GM18507 (cell line): ENCODE data around the gene ANKS1A.
"Not testable (repeated sequence)": the region's sequence is repeated elsewhere in the genome, so short reads cannot be mapped to it uniquely, and the experiment has no call there.

Experiments
- DNase-seq: peaks from one replicate; pipeline ENCODE4 v3.0.0; 2011; ENCODE audit warnings: low read depth; ENCODE audit not compliant: insufficient read length; ENCODE audit errors: extremely low spot score
- FAIRE-seq: peaks from 2 replicates; lab custom pipeline; 2011; peaks lifted over from hg19 to GRCh38; lab: Jason Lieb, UNC

ANKS1A gene, protein sequence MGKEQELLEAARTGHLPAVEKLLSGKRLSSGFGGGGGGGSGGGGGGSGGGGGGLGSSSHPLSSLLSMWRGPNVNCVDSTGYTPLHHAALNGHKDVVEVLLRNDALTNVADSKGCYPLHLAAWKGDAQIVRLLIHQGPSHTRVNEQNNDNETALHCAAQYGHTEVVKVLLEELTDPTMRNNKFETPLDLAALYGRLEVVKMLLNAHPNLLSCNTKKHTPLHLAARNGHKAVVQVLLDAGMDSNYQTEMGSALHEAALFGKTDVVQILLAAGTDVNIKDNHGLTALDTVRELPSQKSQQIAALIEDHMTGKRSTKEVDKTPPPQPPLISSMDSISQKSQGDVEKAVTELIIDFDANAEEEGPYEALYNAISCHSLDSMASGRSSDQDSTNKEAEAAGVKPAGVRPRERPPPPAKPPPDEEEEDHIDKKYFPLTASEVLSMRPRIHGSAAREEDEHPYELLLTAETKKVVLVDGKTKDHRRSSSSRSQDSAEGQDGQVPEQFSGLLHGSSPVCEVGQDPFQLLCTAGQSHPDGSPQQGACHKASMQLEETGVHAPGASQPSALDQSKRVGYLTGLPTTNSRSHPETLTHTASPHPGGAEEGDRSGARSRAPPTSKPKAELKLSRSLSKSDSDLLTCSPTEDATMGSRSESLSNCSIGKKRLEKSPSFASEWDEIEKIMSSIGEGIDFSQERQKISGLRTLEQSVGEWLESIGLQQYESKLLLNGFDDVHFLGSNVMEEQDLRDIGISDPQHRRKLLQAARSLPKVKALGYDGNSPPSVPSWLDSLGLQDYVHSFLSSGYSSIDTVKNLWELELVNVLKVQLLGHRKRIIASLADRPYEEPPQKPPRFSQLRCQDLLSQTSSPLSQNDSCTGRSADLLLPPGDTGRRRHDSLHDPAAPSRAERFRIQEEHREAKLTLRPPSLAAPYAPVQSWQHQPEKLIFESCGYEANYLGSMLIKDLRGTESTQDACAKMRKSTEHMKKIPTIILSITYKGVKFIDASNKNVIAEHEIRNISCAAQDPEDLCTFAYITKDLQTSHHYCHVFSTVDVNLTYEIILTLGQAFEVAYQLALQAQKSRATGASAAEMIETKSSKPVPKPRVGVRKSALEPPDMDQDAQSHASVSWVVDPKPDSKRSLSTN

DNA sequence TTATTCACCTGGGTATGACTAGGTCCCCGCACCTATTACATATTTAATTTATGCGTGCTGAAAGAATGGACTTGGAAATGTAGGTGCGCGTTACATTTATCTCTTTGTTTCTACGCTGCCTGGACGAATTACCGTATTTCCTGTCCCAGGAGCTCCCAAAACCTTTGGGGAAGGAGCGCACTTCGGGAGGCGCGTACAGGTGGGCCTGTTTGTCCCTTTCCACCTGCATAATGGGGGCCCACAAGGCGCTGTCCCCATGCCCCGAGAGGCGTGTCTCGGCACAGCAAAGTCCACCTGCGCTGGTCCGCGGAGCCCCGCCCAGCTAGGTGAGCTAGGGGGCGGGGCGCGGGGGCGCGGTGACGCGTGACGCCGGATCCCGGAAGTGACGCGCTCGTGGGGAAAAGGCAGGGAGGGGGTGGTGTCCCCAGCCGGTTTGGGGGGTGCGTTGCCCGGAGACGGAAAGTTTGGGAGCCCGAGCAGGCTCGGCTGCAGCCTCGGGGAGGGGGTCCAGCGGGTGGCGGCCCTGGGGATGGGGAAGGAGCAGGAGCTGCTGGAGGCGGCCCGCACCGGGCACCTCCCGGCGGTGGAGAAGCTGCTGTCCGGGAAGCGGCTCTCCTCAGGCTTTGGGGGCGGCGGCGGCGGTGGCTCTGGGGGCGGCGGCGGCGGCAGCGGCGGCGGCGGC lies at the start of gene ANKS1A:
Gene ANKS1A, plus strand, starts transcription at position 382 of the 682 bp plus-strand sequence. Its CDS starts 148 bp downstream, at position 530.
- FAIRE-seq (peak; percentile 47), DNase-seq (peak; percentile 79)

DNA sequence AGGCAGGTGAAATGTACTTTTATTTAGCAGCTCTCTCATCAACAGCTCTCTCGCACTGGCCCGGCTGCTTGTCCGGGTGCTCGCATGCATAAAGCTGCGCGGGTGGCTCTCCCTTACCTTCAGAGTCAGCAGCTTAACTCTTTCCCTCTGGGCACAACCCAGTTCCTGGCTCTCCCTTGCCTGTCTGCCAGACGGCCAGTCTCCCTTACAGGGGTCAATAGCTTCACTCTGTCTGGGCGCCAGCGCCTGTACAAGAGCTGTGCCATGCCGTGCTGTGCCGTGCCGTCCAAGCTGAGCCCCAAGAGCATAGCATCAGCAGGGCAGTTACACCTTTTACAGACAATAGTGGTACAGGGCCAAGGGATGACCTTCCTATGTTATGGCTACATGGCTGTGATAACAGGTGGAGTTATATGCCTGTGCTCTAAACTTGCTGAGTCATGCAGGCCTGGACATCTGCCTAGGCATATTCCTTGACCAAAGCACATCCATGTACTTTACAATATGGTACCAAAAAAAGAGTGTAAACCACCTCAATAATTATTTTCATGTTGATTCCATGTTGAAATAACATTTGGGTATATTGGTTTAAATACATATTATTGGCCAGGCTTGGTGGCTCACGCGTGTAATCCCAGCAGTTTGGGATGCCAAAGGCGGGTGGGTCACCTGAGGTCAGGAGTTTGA lies 49.2 kb upstream of the ANKS1A start:
- DNase-seq (no peak), FAIRE-seq (no peak)

DNA sequence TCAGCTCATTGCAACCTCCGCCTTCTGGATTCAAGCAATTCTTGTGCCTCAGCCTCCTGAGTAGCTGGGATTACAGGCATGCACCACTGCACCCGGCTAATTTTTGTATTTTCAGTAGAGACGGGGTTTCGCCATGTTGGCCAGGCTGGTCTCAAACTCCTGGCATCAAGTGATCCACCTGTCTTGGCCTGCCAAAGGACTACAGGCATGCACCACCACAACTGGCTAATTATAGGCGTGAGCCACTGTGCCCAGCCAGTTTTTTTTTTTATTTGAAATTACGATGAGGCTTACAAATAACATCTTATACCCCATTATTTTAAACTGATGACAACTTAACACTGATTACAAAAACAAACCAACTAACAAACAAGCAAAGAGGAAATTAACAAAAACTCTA lies 40.0 kb upstream of the ANKS1A start:
- FAIRE-seq, DNase-seq: not testable (repeated sequence)

DNA sequence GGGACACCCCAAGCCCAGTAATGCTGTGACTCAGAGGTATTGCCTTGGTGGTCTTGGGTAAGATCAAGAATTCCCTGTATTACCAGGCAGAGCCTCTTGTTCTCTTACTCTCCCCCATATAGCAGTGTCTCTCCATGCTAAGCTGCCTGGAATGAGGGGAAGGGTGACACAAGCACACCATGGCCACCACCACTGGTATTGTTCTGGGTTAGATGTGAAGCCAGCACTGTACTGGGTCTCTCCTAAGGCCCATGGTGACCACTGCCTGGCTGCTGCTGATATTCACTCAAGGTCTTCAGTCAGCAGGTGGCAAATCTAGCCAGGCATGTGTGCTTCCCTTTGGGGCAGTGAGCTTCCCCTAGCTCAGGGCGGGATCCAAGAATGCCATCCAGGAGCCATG lies 37.7 kb upstream of the ANKS1A start:
- no peak for FAIRE-seq
- DNase-seq = no peak

DNA sequence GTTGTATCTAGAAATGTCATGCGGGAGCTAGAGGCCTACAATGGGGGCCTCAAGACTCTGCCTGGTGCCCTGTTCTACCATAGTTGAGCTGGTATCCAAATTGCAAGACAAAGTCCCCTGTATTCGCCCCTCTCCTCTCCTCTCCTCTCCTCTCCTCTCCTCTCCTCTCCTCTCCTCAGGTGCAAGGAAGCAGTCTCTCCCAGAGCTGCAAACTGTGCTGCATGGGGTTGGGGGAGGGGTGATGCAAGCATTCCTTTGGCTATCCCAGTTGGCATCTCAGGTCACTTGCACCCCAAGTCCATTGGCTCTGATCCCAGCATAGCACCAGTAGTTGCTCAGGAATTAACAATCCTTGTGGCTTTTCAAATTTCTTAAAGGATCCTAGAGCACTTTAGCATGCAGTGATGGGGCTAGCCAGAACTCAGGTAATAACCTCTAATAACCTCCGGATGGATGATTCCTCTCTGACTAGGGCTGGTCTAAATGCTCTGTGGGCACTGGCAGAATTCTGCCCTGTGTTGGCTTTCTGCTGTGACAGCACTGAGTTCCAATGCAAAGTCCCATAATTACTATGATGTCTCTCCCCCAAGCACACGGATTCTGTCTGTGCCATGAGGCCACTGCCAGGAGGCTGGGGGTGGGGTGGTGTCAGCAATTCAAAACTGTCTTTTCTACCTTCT lies 36.5 kb upstream of the ANKS1A start:
- no peak for DNase-seq
- no peak for FAIRE-seq

DNA sequence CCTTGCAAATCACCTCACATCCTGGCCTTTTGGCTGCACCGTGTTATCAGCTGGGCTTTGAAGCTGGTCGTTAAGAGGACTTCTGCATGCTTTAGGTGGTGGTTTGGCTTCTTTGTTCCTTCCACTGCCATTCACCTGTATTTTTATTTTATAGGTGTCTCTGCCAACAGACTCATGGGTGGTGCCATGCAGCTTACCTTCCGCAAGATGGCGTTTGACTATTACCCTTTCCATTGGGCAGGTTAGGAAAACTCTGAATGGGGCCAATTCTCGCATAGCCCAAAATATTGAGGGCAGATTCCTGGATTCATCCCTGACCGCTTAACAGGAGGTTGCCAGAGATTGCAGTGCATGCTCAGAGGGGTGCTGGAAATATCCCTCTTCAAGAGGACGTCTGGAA lies 33.6 kb upstream of the ANKS1A start:
- DNase-seq (no peak), FAIRE-seq (no peak)

DNA sequence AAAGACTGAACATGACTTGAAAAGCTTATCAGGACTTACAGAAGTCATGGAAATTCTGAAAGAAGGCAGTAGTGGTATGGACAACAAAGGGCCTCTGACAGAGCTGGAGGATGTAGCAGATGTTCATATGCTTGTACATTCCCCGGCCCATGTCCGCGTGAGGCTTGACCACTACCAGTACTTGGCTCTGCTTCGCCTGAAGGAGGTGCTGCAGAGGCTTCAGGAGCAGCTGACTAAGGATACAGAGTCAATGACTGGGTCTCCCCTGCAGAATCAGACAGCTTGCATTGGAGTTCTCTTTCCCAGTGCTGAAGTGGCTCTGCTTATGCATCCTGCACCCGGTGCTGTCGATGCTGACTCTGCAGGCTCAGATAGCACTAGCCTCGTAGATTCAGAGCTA lies 30.4 kb upstream of the ANKS1A start:
- no peak for FAIRE-seq

DNA sequence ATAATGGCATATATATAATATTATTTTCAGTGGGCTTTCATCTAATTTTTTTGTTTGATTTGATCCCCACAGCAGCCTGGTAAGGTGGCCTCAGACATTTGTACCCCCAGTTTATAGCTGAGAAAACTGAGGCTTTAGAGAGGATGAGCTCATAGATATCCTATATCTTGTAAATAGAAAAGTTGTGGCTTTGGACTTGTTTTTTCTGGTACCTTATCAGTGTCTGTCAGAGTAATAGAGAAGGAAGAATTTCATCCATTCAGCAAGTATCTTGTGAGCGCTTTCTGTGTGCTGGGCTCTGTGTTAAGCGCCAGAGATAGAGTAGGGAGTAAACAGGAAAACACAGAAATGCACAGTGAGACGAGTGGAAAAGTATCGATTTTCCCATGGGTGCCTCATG lies 29.1 kb upstream of the ANKS1A start:
- no peak for FAIRE-seq

More for the DNA sequence above, 30.4 kb upstream of the ANKS1A start:
- no peak for DNase-seq

DNA sequence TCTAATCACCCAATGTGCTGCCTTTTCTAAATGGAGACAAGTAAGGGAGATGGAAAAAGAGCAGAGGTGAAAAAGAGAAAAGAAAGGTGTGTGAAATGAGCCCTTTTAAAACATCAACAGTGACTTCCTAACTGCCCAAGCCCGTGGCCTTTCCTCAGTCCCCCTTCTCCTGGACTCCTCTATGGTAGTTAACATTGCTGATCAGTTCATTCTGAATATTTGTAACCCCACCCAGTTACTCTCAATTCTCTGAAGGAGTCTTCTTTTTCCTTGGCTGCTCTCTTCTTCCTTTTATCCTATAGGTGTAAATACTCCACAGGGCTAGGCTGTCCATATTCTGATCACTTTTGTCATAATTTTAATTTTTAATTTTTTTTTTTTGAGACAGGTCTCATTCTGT lies 28.3 kb upstream of the ANKS1A start:
- FAIRE-seq (no peak), DNase-seq (no peak)

More for the DNA sequence above, 29.1 kb upstream of the ANKS1A start:
- no peak for DNase-seq

DNA sequence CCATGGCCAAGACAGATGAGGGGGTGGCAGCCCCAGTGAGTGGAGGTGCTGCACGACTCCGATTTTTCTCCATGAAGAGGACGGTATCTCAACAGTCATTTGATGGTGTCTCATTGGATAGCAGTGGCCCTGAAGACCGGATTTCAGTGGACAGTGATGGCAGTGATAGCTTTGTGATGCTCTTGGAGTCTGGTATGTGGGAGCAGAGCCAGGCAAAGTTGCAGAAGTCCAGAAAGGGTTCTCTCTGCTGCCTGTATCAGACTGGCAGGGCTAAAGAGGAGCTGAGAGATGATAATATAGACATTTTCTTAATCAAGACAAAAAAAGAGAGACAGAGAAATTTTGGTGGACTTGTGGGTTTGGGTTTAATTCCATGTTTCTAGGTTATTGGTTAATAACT lies 25.0 kb upstream of the ANKS1A start:
- no peak for DNase-seq
- no peak for FAIRE-seq

DNA sequence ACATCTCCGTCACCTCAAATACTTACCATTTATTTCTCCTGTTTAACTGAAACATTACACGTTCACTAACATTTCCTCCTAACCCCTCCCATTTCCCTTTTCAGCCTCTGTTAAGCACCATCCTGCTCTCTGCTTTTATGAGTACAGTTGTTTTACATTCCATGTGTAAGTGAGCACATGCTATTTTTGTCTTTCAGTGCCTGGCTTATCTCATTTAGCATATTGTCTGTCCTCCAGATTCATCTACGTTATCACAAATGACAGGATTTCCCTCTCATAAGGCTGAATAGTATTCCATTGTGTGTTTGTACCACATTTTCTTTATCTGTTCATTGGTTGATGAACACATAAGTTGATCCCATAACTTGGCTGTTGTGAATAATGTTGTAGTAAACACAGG lies 23.9 kb upstream of the ANKS1A start:
- no peak for FAIRE-seq
- DNase-seq = no peak

DNA sequence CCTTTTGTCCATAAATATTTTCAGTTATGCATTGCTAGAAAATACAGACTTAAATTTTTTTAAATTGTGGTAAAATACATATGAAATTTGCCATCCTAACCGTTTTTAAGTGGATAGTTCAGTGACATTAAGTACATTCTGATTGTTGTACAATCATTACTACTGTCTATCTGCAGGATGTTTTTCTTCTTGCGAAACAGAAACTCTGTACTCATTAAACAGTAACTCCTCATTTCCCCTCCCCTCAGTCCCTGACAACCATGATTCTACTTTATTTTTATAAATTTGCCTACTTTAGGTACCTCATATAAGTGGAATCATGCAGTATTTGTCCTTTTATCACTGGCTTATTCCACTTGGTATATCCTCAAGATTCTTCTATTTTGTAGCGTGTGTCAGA lies 22.5 kb upstream of the ANKS1A start:
- FAIRE-seq (no peak), DNase-seq (no peak)

DNA sequence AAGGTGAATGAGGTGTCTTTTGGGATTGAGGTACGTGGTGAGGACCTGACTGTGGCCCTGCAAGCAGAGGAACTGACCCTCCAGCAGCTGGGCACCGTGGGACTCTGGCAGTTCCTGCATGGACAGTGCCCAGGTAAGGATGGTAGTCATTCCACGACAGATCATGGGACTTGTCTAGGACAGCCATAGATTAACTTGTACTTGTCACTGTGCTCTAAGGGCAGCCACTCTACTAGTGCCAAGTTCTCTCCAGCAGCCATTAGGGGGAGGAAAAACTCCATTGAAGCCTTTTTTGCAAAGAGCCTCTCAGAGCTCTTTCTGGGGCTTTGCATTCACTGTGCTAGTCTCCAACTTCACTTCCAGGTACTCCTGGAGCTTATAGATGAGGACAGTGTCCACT lies 21.6 kb upstream of the ANKS1A start:
- DNase-seq = no peak
- FAIRE-seq = no peak

DNA sequence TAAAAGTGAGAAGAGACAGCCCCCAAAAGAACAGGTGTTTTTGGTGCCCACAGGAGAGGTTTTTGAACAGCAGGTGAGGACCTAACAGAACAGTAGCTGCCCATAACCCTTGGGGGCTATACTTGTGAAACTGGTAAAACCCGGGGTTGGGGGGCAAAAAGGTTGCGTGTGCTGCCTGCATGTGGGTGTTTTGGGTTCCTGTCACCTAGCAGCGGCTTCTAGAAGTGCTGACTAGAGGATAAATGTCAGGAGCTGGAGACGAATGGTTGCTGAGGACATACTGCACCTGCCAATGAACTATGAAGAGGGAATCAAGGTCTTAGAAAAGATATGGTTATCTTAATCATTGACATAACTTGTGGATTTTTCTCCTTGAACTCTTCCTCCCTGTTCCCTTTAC lies 17.2 kb upstream of the ANKS1A start:
- FAIRE-seq = no peak
- DNase-seq = no peak

DNA sequence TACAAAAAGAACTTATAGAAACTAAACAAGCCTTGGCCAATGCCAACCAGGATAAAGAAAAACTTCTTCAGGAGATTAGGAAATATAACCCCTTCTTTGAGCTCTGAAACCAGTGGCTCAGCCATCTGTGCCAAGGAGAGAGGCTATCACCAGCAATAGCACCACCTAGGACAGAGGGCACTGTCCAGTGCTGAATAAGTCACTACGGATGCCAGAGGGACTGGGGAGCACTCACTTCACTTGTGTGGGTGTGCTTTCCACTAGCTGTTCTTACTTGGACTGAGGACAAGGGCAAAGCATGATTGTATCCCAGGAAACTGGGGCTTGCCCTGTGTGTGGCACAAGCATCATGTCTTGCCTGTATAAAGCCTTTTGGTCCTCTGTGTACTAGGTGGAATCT lies 16.7 kb upstream of the ANKS1A start:
- FAIRE-seq (no peak), DNase-seq (no peak)

DNA sequence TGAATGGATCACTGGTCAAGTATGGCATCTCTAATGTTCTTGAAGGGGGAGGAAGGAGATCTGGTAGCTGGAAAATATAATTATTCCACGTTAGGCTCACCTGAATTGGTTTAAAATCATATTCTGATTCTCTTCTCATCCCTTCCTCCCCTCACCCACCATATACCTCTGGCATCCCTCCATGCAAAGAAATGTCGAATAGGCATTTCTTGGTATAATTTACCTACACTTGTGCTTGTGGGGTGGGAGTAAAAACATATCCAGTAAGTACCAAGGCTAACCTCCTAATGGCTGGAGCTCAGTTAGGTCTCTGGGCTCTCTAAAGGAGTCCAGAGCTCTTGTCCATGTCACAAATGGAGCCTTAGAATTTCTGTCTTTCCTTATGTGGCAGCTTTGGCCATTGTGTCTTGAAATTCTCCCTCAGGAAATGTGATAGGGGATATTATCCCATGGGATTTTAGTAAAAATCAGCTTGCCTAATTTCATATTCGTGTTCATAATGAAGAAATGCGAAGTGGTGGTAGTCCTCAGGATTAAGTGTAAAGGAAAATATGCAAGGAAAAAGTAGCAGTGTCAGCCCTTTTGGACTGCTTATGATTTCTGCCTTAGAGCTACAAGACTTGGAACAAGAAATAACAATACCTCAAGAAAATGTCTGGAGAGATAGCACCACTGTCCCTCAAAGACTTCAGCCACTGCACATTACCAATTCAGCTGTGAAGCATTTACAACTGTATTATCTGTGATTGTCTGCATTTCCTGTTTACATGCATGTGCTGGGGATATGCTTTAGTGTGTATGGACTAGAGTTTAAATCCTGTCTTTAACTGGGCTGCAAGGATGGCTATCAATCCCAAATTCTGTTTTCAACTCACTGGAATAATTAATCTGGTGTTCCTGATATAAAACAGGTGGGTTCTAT lies 13.5 kb upstream of the ANKS1A start:
- no peak for FAIRE-seq
- no peak for DNase-seq

DNA sequence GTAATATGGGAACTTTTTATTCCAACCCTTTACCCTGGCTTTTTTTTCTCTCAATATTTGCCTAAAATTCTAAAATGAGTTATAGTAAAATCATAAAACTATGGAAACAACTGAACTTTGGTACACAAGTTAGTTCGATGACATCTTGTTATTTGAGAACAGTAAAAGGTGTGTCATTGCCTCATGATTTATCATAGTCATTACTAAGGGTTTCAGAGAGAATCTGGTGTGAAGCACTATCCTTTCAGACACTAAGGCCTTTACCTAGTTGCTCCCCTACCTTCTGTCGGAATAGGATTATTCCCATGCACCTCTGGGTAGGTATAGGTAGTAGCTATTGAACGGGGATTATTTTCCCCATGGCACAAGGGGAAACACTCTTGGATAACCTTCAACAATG lies 12.6 kb upstream of the ANKS1A start:
- DNase-seq = no peak
- FAIRE-seq = no peak

DNA sequence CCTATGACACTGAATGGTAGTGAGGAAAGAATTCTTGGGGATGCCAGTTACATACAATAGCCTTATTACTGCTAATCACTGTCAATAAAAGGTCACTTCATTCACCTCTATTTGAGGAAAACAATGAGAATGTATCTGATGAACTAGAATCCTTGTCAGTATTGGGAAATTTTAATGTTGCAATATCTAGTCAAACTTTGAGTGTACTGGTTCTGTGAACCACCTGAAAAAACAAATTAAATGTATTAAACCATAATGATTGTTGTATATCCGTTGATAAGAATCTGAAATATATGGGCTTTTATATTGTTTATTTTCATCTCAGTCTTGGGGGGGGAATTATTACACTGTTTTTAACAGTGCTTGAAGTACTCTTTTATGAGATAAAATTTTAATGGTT lies 11.8 kb upstream of the ANKS1A start:
- FAIRE-seq (no peak), DNase-seq (no peak)
